Measurements from ENCODE around the gene GEMIN7.

The GEMIN7 gene

GRCh38 chr19:45125360-45125759 lies 46.3 kb downstream of the GEMIN7 start:
- DNase-seq: no peak

- DNase-seq: peak in 24 of 58 donors; percentile 2 to 57 (median 20)
Measured at GRCh38 chr19:45125975-45126493, 47.0 kb downstream of the GEMIN7 start.

- DNase-seq: no peak
Measured at GRCh38 chr19:45126654-45127053, 47.6 kb downstream of the GEMIN7 start.

GRCh38 chr19:45128146-45128545 lies 49.1 kb downstream of the GEMIN7 start:
- no peak for DNase-seq

GRCh38 chr19:45128806-45129205 lies 49.7 kb downstream of the GEMIN7 start:
- no peak for DNase-seq

GRCh38 chr19:45130236-45130635 lies 51.2 kb downstream of the GEMIN7 start:
- DNase-seq: no peak

GRCh38 chr19:45130888-45131615 lies 52.0 kb downstream of the GEMIN7 start:
- DNase-seq: peak in 42 of 58 donors; percentile 5 to 77 (median 46)

- DNase-seq: no peak
Measured at GRCh38 chr19:45133661-45134060, 54.6 kb downstream of the GEMIN7 start.

GRCh38 chr19:45135176-45135885 lies 56.3 kb downstream of the GEMIN7 start:
- peak in 1 of 58 donors; percentile 6 for DNase-seq

GRCh38 chr19:45136507-45137178 lies 57.6 kb downstream of the GEMIN7 start:
- no peak for DNase-seq

GRCh38 chr19:45137179-45137761 lies 58.2 kb downstream of the GEMIN7 start:
- peak in 31 of 58 donors; percentile 6 to 40 (median 25) for DNase-seq

GRCh38 chr19:45138303-45138751 lies 59.3 kb downstream of the GEMIN7 start:
- no peak for DNase-seq

- no peak for DNase-seq
Measured at GRCh38 chr19:45139286-45140143, 60.5 kb downstream of the GEMIN7 start.

- DNase-seq: no peak
Measured at GRCh38 chr19:45140144-45140503, 61.1 kb downstream of the GEMIN7 start.

GRCh38 chr19:45140533-45140932 lies 61.5 kb downstream of the GEMIN7 start:
- DNase-seq: no peak

Measured in anterior cingulate cortex (tissue), 58 donors.